H1 (cell line): ENCODE measurements around the gene GNG5. TPM values are rescaled to one million over a fixed set of nuclear protein-coding genes. Genes with fewer than 3 reads are reported as not detected.

Source experiments
- CEBPB ChIP-seq: IDR thresholded peaks from 2 replicates; pipeline ENCODE4 v1.6.1; 2012; ENCODE audit warnings: low read depth, low read length
- CHD2 ChIP-seq: IDR thresholded peaks from 2 replicates; pipeline ENCODE4 v1.6.1; 2012; ENCODE audit warnings: low read length, improper control_type of control experiment
- FOSL1 ChIP-seq: IDR thresholded peaks from 2 replicates; pipeline ENCODE4 v1.6.1; 2011; ENCODE audit warnings: mild to moderate bottlenecking, low read depth, low read length, moderate library complexity; ENCODE audit not compliant: insufficient read depth
- POLR2A ChIP-seq, 2 experiments: IDR thresholded peaks; 1 replicate in 1 of 2; 2 replicates in 1 of 2; pipeline ENCODE4 v1.6.1; 2011; ENCODE audit warnings: low read depth in 2 of 2, low read length in 2 of 2, mild to moderate bottlenecking in 2 of 2; ENCODE audit errors: control extremely low read depth in 1 of 2
- YY1 ChIP-seq: IDR thresholded peaks from 2 replicates; pipeline ENCODE4 v1.6.1; 2011; ENCODE audit warnings: low read depth, mild to moderate bottlenecking, low read length
- polyA plus RNA-seq, 7 experiments: library from polyadenylated mRNA; depleted of rRNA in 3 of 7; stranded (reverse) in 5 of 7; unstranded in 2 of 7; fragments of >200 nt in 5 of 7; fragments of 200-250 nt in 2 of 7; gene quantifications; 1 replicate in 5 of 7; 2 replicates in 1 of 7; 4 replicates in 1 of 7; pipeline versions ENCODE4 v1.2.1 to v1.2.3, GENCODE V29; 2011 to 2013; ENCODE audit warnings: missing spikeins in 2 of 7, mixed read lengths in 2 of 7
- total RNA-seq: library from RNA; stranded (reverse); fragmentation: NEBNext Ultra II Directional; extraction: Animal tissue kit (Norgen Biotek cat#: 25700); gene quantifications from 2 replicates; pipeline ENCODE4 v1.2.1, GENCODE V29; 2021
- TF ChIP-seq, protein P1 (sequence below), 3 experiments: IDR thresholded peaks; 1 replicate in 2 of 3; 2 replicates in 1 of 3; pipeline versions ENCODE4 v1.5.1 to v1.6.1; 2011; ENCODE audit warnings: low read length in 3 of 3, mild to moderate bottlenecking in 3 of 3, inconsistent platforms in 2 of 3, low read depth in 1 of 3, moderate library complexity in 1 of 3; ENCODE audit not compliant: insufficient read depth in 1 of 3; ENCODE audit errors: control extremely low read depth in 1 of 3
- TF ChIP-seq, protein P2 (sequence below): fragments of 300-600 bp; sonication (generic); IDR thresholded peaks from 2 replicates; pipeline ENCODE4 v1.7.1; 2012; ENCODE audit warnings: low read length, moderate library complexity, mild to moderate bottlenecking, inconsistent platforms; ENCODE audit not compliant: insufficient replicate concordance

Gene GNG5
- total and polyA plus RNA-seq, 2 of the 8 experiments (the other 6 are each of a cell fraction or from before 2014, with no cell fraction given) = 94.0 to 104 TPM

DNA sequence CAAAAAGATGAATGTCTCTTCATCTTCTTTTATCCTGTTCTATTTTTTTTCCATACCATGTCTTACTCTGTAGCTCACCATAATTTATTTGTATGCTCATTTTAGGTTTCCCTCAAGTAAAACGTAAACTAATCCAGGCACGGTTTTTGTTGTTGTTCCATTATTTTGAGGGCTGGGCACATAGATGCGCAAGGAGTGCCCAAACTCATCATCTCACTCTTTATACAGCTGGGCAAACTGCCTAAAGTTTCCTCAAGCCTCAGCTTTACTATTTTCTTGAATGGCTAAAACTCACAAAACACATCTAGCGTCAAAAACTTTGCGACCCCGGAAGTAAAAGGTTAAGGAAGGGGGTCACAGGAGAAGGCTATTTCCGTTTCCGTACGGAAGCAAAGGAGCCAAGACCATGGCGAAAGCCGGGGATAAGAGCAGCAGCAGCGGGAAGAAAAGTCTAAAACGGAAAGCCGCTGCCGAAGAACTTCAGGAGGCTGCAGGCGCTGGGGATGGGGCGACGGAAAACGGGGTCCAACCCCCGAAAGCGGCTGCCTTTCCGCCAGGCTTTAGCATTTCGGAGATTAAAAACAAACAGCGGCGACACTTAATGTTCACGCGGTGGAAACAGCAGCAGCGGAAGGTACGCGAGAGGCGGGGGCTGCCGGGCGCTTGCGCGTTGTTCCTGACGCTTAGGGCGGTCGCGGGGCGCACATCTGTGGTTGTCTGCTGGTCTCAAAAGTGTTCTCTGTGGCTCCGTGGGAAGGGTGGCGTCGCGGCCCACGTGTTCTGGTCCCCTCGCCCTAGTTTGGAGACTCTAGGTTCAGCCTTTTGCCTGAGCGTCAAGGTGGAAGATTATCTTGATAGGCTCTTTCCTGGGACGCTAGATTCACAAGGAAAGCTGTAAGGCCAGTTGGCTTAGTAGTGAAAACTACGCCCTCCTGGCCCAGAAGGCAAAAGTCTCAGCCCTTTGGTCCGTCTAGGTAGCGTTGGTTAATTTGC, 27.2 kb downstream of the GNG5 start, which contains the start of gene RPF1 (continued):
- TF ChIP-seq, protein P1, sequence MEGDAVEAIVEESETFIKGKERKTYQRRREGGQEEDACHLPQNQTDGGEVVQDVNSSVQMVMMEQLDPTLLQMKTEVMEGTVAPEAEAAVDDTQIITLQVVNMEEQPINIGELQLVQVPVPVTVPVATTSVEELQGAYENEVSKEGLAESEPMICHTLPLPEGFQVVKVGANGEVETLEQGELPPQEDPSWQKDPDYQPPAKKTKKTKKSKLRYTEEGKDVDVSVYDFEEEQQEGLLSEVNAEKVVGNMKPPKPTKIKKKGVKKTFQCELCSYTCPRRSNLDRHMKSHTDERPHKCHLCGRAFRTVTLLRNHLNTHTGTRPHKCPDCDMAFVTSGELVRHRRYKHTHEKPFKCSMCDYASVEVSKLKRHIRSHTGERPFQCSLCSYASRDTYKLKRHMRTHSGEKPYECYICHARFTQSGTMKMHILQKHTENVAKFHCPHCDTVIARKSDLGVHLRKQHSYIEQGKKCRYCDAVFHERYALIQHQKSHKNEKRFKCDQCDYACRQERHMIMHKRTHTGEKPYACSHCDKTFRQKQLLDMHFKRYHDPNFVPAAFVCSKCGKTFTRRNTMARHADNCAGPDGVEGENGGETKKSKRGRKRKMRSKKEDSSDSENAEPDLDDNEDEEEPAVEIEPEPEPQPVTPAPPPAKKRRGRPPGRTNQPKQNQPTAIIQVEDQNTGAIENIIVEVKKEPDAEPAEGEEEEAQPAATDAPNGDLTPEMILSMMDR (IDR thresholded peaks at IDR 0.05; ENCODE audit: control extremely low read depth in 1 of 3, insufficient read depth in 1 of 3, low read depth in 1 of 3, low read length in 3 of 3) = peak in 1 of 3 experiments; percentile 4; a peak in 1 of 4 replicates
- TF ChIP-seq FOSL1 = no peak
- peak; percentile 76 for TF ChIP-seq CEBPB
- peak; percentile 81 for TF ChIP-seq CHD2
- TF ChIP-seq, protein P2, sequence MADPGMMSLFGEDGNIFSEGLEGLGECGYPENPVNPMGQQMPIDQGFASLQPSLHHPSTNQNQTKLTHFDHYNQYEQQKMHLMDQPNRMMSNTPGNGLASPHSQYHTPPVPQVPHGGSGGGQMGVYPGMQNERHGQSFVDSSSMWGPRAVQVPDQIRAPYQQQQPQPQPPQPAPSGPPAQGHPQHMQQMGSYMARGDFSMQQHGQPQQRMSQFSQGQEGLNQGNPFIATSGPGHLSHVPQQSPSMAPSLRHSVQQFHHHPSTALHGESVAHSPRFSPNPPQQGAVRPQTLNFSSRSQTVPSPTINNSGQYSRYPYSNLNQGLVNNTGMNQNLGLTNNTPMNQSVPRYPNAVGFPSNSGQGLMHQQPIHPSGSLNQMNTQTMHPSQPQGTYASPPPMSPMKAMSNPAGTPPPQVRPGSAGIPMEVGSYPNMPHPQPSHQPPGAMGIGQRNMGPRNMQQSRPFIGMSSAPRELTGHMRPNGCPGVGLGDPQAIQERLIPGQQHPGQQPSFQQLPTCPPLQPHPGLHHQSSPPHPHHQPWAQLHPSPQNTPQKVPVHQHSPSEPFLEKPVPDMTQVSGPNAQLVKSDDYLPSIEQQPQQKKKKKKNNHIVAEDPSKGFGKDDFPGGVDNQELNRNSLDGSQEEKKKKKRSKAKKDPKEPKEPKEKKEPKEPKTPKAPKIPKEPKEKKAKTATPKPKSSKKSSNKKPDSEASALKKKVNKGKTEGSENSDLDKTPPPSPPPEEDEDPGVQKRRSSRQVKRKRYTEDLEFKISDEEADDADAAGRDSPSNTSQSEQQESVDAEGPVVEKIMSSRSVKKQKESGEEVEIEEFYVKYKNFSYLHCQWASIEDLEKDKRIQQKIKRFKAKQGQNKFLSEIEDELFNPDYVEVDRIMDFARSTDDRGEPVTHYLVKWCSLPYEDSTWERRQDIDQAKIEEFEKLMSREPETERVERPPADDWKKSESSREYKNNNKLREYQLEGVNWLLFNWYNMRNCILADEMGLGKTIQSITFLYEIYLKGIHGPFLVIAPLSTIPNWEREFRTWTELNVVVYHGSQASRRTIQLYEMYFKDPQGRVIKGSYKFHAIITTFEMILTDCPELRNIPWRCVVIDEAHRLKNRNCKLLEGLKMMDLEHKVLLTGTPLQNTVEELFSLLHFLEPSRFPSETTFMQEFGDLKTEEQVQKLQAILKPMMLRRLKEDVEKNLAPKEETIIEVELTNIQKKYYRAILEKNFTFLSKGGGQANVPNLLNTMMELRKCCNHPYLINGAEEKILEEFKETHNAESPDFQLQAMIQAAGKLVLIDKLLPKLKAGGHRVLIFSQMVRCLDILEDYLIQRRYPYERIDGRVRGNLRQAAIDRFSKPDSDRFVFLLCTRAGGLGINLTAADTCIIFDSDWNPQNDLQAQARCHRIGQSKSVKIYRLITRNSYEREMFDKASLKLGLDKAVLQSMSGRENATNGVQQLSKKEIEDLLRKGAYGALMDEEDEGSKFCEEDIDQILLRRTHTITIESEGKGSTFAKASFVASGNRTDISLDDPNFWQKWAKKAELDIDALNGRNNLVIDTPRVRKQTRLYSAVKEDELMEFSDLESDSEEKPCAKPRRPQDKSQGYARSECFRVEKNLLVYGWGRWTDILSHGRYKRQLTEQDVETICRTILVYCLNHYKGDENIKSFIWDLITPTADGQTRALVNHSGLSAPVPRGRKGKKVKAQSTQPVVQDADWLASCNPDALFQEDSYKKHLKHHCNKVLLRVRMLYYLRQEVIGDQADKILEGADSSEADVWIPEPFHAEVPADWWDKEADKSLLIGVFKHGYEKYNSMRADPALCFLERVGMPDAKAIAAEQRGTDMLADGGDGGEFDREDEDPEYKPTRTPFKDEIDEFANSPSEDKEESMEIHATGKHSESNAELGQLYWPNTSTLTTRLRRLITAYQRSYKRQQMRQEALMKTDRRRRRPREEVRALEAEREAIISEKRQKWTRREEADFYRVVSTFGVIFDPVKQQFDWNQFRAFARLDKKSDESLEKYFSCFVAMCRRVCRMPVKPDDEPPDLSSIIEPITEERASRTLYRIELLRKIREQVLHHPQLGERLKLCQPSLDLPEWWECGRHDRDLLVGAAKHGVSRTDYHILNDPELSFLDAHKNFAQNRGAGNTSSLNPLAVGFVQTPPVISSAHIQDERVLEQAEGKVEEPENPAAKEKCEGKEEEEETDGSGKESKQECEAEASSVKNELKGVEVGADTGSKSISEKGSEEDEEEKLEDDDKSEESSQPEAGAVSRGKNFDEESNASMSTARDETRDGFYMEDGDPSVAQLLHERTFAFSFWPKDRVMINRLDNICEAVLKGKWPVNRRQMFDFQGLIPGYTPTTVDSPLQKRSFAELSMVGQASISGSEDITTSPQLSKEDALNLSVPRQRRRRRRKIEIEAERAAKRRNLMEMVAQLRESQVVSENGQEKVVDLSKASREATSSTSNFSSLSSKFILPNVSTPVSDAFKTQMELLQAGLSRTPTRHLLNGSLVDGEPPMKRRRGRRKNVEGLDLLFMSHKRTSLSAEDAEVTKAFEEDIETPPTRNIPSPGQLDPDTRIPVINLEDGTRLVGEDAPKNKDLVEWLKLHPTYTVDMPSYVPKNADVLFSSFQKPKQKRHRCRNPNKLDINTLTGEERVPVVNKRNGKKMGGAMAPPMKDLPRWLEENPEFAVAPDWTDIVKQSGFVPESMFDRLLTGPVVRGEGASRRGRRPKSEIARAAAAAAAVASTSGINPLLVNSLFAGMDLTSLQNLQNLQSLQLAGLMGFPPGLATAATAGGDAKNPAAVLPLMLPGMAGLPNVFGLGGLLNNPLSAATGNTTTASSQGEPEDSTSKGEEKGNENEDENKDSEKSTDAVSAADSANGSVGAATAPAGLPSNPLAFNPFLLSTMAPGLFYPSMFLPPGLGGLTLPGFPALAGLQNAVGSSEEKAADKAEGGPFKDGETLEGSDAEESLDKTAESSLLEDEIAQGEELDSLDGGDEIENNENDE = no peak
- peak; percentile 70 to 85 for TF ChIP-seq POLR2A (IDR thresholded peaks at IDR 0.05; ENCODE audit: control extremely low read depth in 1 of 2, low read depth in 2 of 2, low read length in 2 of 2)
- peak; percentile 89 for TF ChIP-seq YY1
